Suprapubic skin (tissue), 4 donors: ENCODE data around the gene AMH.

Experiments
- EP300 ChIP-seq: sonication (generic); formaldehyde crosslinking; IDR thresholded peaks from one replicate; pipeline ENCODE4 v1.6.1; 2017; ENCODE audit warnings: antibody characterized with exemption
- POLR2A ChIP-seq, 2 donors: fragments of 450-650 bp; IDR thresholded peaks; one replicate each; pipeline ENCODE4 v1.6.1; 2017; ENCODE audit warnings: antibody characterized with exemption in 2 of 2, mild to moderate bottlenecking in 2 of 2, moderate library complexity in 2 of 2
- POLR2AphosphoS5 ChIP-seq, 3 donors: sonication (generic); formaldehyde crosslinking; IDR thresholded peaks; one replicate each; pipeline ENCODE4 v1.6.1; 2017; ENCODE audit warnings: antibody characterized with exemption in 3 of 3
- TF ChIP-seq, protein P1 (sequence below), 2 donors: fragments of 200-600 bp in 1 of 2; fragments of 450-650 bp in 1 of 2; sonication (generic) in 1 of 2; IDR thresholded peaks; one replicate each; pipeline ENCODE4 v1.5.1; 2016 to 2019; ENCODE audit warnings: antibody characterized with exemption in 2 of 2, mild to moderate bottlenecking in 1 of 2, moderate library complexity in 1 of 2

DNA sequence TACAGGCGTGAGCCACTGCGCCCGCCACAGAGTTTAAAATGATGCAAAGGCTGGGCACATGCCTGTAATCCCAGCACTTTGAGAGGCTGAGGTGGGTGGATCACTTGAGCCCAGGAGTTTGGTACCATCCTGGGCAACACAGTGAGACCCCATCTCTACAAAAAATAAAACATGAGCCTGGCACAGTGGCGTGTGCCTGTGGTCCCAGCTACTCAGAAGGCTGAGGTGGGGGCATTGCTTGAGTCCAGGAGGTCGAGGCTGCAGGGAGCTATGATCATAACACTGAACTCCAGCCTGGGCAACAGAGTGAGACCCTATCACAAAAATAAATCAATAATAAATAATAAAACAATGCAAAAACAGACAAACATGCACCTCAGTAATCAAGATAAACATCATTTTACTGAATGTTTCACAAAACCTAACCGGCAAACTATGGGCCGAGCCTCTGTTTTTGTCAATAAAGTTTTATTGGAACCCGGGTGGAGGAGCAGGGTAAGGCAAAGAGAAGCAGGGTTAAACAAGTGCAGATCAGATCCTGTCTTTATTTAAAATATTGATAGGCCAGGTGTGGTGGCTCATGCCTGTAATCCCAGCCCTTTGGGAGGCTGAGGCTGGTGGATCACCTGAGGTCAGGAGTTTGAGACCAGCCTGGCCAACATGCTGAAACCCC lies 34.8 kb downstream of the AMH start:
- TF ChIP-seq, protein P1, sequence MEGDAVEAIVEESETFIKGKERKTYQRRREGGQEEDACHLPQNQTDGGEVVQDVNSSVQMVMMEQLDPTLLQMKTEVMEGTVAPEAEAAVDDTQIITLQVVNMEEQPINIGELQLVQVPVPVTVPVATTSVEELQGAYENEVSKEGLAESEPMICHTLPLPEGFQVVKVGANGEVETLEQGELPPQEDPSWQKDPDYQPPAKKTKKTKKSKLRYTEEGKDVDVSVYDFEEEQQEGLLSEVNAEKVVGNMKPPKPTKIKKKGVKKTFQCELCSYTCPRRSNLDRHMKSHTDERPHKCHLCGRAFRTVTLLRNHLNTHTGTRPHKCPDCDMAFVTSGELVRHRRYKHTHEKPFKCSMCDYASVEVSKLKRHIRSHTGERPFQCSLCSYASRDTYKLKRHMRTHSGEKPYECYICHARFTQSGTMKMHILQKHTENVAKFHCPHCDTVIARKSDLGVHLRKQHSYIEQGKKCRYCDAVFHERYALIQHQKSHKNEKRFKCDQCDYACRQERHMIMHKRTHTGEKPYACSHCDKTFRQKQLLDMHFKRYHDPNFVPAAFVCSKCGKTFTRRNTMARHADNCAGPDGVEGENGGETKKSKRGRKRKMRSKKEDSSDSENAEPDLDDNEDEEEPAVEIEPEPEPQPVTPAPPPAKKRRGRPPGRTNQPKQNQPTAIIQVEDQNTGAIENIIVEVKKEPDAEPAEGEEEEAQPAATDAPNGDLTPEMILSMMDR (IDR thresholded peaks at IDR 0.05) = no peak
- TF ChIP-seq POLR2A (IDR thresholded peaks at IDR 0.05) = no peak
- no peak for TF ChIP-seq EP300
- TF ChIP-seq POLR2AphosphoS5 (IDR thresholded peaks at IDR 0.05) = no peak
